ENCODE measurements around the gene TGFBR1.
A peak's percentile ranks its signal among the peaks of the same experiment; 100 is the strongest.

Gene TGFBR1

GRCh38 chr9:99172124-99173091, 67.5 kb downstream of the TGFBR1 start:
- DNase-seq, result peak; percentile 87

GRCh38 chr9:99173570-99174504, 68.9 kb downstream of the TGFBR1 start:
- DNase-seq, result no peak

GRCh38 chr9:99176527-99177013, 71.7 kb downstream of the TGFBR1 start:
- no peak for DNase-seq

GRCh38 chr9:99177576-99178366, 72.9 kb downstream of the TGFBR1 start:
- no peak for DNase-seq

GRCh38 chr9:99178912-99179872, 74.3 kb downstream of the TGFBR1 start:
- no peak for DNase-seq

GRCh38 chr9:99180199-99180598, 75.3 kb downstream of the TGFBR1 start:
- DNase-seq, result no peak

GRCh38 chr9:99180662-99181061, 75.7 kb downstream of the TGFBR1 start:
- no peak for DNase-seq

GRCh38 chr9:99181206-99181605, 76.3 kb downstream of the TGFBR1 start:
- no peak for DNase-seq

- DNase-seq, result no peak
Measured at GRCh38 chr9:99181621-99182020, 76.7 kb downstream of the TGFBR1 start.

- DNase-seq, result no peak
Measured at GRCh38 chr9:99182356-99182755, 77.4 kb downstream of the TGFBR1 start.

GRCh38 chr9:99183616-99184015, 78.7 kb downstream of the TGFBR1 start:
- DNase-seq, result no peak

GRCh38 chr9:99184110-99184474, 79.2 kb downstream of the TGFBR1 start:
- DNase-seq, result no peak

GRCh38 chr9:99184475-99185347, 79.8 kb downstream of the TGFBR1 start:
- DNase-seq, result peak; percentile 76

GRCh38 chr9:99185348-99185632, 80.4 kb downstream of the TGFBR1 start:
- no peak for DNase-seq

GRCh38 chr9:99185934-99186333, 81.0 kb downstream of the TGFBR1 start:
- DNase-seq, result no peak

GRCh38 chr9:99187311-99187710, 82.4 kb downstream of the TGFBR1 start:
- no peak for DNase-seq

GRCh38 chr9:99189186-99189585, 84.3 kb downstream of the TGFBR1 start:
- no peak for DNase-seq

- DNase-seq, result no peak
Measured at GRCh38 chr9:99189887-99190596, 85.1 kb downstream of the TGFBR1 start.

GRCh38 chr9:99190597-99191283, 85.8 kb downstream of the TGFBR1 start:
- DNase-seq, result no peak
